GM21423 (cell line): Measurements from ENCODE around the gene FYTTD1.

Experiments used
- ATAC-seq: cut with Tn5 transposase; IDR thresholded peaks from one replicate; pipeline ENCODE4 v1.9.1; 2021; ENCODE audit warnings: mild to moderate bottlenecking, moderate library complexity; ENCODE audit not compliant: unreplicated experiment

The FYTTD1 gene

DNA sequence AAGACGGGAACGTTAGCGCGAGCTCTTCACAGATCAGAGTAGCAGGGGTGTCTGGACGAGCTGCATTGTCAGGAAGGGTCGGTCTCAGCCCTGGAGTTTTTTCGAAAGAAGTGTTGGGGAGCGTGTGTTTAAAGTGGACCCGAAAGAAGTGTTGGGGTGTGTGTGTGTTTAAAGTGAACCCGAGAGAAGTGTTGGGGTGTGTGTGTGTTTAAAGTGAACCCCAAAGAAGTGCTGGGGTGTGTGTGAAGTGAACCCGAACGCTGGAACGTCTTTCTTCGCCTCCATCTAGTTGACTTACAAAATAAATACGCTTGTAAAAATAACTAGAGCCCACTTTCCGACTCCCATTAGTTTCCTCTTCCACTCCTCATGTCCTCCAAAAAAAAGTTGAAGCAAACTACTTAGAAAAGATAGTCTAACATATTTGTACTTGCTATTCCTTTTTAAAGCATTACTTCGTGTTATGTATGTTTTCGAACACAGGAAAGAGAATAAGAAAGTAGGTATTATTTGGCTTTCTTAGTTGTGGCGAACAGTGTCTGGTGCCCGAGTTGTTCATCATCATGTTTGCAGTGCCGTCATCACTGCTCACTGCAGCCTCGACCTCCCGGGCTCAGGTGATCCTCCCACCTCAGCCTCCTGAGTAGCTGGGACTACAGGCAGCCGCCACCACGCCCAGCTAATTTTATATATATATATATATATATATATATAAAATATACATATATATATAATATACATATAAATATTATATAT, 42.4 kb downstream of the FYTTD1 start:
- peak; percentile 11 for ATAC-seq

DNA sequence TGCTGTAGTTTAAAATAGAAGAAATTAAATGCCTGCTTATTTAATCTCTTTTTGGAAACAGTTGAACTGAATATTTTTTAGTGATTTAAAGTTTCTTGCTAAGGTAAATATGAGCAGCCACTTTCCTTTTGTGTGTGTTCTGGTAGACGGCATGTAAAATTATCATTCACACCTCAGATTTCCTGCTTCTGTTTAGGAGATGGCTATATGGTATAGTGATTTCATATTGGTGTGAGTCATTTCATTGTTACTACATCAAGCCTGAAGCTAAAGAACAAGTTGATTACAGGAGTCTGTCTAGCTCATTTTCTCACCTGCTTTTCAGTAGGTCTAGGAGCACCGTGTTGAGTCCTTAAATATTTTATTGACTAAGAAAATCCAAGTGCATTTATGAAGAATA, 43.6 kb downstream of the FYTTD1 start:
- ATAC-seq = no peak

DNA sequence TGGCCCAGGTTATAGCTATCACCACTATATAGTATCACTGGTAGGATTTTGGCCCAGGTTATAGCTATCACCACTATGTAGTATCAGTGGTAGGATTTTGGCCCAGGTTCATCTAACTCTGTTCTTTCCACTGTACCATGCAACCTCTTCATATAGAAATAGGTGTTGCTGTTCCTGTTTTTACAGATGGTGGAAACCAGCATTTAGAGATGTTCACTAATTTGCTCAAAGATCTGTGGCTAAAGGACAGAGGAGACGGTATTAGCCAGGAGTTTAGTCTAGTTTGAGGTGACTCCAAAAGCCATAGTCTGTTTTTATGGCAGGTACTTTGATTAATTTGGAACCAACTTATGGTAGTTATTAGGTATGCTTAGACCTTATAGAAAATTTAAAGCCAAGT, 44.4 kb downstream of the FYTTD1 start:
- ATAC-seq = no peak

DNA sequence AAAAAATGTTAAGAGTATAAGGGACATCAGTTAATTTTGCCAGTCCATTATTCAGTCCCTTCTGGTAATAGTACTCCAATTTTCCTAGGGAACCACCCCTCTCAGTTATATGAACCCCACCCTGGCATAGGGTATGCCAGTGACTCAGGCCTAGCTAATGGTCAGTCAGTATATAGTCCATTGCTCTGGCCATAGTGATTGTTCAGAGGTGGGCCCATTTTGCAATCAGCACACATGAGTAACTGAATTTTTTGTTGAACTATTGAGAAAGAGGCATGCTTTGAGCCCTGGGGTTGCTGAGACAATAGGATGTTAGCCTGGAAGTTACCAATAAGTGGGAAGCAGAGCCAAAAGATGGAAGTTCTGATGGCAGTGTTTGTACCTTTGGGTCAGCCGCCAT, 45.5 kb downstream of the FYTTD1 start:
- no peak for ATAC-seq

DNA sequence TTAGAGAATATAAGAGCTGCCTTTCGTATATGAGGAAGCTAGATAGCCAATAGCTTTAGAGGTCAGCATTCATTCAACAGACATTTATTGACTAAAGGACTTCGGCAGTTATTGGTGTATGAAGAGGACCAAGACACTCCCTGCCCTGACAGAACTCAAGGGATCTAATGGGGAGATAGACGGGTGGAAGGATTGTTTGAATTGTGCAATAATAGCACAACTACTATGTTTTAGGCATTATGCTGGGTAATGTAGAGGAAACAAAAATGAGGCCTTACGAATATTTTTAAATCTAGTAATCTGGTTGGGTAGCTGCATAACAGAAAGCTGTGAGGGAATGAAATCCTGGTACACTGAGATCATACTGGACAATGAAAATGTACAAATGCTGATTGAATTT, 46.4 kb downstream of the FYTTD1 start:
- ATAC-seq = no peak

- peak; percentile 67 for ATAC-seq
These were observed 49.2 kb downstream of the FYTTD1 start for GRCh38 chr3:197798863-197799262.

- no peak for ATAC-seq
These were observed 50.7 kb downstream of the FYTTD1 start for GRCh38 chr3:197800379-197800778.

- no peak for ATAC-seq
These were observed 52.5 kb downstream of the FYTTD1 start for GRCh38 chr3:197801891-197802778.

GRCh38 chr3:197802779-197803459, 53.2 kb downstream of the FYTTD1 start:
- ATAC-seq = no peak

DNA sequence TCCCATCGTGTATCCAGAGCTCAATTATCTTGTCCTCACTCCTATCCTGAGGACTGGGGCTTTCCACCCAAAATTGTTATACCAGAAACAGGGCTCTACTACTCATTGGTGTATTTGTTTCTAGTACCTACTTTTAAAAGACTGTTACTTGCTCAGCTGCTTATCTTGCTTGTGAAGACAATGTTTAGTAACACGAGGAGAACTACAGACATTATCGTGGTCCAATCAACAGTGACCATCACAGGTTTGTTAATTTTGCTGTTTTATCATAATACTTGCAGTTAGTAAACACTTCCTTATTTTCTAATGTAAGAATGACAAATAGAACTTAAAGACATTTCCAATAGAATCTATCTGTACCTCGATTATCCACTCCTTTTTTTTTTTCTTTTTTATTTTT, 54.8 kb downstream of the FYTTD1 start:
- ATAC-seq = no peak

DNA sequence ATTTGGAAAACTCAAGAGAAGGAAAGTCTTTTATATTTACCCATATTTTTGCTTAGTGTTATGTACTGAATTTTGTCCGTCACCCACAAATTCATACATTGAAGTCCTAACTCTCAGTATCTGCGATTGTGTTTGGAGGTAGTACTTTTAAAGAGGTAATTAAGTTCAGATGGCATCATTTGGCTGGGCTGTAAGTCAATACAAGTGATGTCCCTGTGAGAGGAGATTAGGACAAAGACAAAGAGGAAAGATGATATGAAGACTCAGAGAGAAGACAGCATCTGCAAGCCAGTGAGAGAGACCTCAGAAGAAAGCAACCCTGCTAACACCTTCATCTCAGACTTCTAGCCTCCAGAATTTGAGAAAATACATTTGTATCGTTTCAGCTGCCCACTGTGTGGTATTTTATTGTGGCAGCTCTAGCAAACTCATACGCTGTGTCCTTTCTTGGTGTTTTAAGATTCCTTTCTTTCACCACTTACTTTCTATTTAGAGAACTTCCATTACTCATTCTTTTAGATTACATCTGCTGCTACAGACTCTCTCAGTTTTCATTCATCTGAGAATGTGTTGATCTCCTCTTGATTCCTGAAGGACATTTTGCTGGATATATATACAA, 58.4 kb downstream of the FYTTD1 start:
- ATAC-seq = no peak

DNA sequence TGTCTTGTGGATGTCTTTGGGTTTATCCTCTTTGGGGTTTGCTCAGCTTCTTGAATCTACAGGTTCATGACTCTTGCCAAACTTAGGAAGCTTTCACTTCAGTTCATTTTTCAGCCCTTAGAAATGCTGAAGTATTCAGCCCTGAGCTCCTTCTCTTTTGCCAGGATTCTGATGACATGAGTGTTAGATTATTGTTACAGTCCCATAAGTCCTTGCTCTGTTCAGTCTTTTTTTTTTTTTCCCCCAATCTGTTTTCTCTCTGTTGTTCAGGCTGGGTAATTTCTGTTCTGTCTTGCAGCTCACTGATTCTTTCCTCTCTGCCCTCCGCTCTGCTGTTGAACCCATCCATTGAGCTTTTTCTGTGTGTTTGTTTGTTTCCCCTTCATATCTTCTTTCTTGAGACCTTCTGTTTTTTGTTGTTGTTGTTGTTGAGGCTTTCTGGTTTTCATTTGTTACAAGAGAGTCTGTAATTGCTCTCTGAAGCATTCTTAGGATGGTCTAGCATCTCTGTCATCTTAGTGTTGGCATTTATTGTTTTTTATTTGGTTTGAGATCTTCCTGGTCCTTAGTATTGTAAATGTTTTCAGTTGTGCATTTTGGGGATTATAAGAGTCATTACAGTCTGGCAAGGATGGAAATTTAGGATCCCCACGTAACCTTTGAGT, 59.8 kb downstream of the FYTTD1 start:
- ATAC-seq = no peak

DNA sequence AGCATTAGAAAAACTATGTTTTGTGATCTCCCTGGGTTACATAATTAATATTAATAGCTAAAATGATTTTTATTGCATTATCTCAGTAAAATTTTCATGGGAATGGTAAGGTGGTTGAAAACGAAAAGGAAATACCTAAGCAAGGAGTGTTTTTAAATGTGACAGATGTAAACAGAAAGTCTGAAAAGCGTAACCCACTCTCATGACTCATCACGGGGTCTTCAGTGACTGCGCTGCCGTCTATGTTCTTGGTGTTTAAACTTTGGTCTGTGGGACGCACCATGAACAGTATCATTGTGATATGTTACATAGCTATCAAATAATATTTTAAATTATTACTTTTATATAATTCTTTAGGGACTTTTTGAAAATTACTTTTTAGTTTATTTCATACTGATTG, 61.2 kb downstream of the FYTTD1 start:
- no peak for ATAC-seq

- no peak for ATAC-seq
These were observed 61.7 kb downstream of the FYTTD1 start for GRCh38 chr3:197811343-197811742.

GRCh38 chr3:197814372-197814771, 64.7 kb downstream of the FYTTD1 start:
- ATAC-seq = no peak

GRCh38 chr3:197820550-197821335, 71.1 kb downstream of the FYTTD1 start:
- ATAC-seq = no peak

GRCh38 chr3:197829397-197830045, 79.8 kb downstream of the FYTTD1 start:
- ATAC-seq = no peak

- no peak for ATAC-seq
These were observed 80.8 kb downstream of the FYTTD1 start for GRCh38 chr3:197830308-197830966.

DNA sequence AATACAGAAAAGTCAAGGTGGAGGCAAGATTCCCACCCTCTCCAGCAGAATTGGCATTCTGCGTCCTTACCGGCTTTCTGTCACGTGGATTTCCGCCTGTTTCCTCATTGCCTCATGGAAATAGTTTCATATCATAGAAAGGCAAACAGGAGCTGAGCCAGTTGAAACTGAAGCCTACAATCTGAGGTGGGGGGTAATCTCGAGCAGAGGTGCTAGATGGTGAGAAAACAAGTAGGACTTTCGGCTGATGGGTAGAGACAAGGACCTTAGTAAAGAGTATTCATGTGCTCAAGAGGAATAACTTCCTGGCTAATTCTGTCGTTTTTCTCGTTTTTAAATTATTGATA, 81.3 kb downstream of the FYTTD1 start:
- no peak for ATAC-seq
